GM23338 (cell line): ENCODE measurements around the gene ASB8. TPM values are rescaled to one million over a fixed set of nuclear protein-coding genes. Genes with fewer than 3 reads are reported as not detected.

Experiments used
- EZH2phosphoT487 ChIP-seq: fragments of 200-600 bp; sonication (generic); IDR thresholded peaks from one replicate; pipeline ENCODE4 v1.8.1; 2018; ENCODE audit warnings: antibody characterized with exemption; ENCODE audit not compliant: unreplicated experiment
- JUNB ChIP-seq: IDR thresholded peaks from one replicate; pipeline ENCODE4 v1.6.1; 2016; ENCODE audit warnings: antibody characterized with exemption; ENCODE audit not compliant: unreplicated experiment
- NANOG ChIP-seq: IDR thresholded peaks from 2 replicates; pipeline ENCODE4 v1.6.1; 2016; ENCODE audit warnings: antibody characterized with exemption, borderline replicate concordance
- ZNF331 ChIP-seq: fragments of 250-450 bp; sonication (Bioruptor Pico); IDR thresholded peaks from 2 replicates; pipeline ENCODE4 v1.5.0; 2020; ENCODE audit warnings: low read depth, mild to moderate bottlenecking, moderate library complexity
- ZNF462 ChIP-seq: fragments of 250-450 bp; sonication (Bioruptor Pico); IDR thresholded peaks from 2 replicates; pipeline ENCODE4 v1.5.0; 2020; ENCODE audit warnings: mild to moderate bottlenecking, moderate library complexity
- polyA plus RNA-seq: library from polyadenylated mRNA; unstranded; fragments of >200 nt; fragmentation: Nextera tagmentation; extraction: Ambion mirVana; gene quantifications from 2 replicates; pipeline ENCODE4 v1.2.1, GENCODE V29; 2016
- total RNA-seq: library from RNA; depleted of rRNA; stranded (reverse); fragments of >200 nt; shearing (Covaris generic); gene quantifications from 2 replicates; pipeline ENCODE4 v1.2.3, GENCODE V29; 2014
- TF ChIP-seq, protein P1 (sequence below), 2 experiments: fragments of 200-600 bp in 1 of 2; sonication (generic) in 1 of 2; conservative IDR thresholded peaks; 2 replicates each; pipeline versions ENCODE4 v1.5.1 to v1.6.1; 2016 to 2017; ENCODE audit warnings: antibody characterized with exemption in 2 of 2, low read depth in 2 of 2, mild to moderate bottlenecking in 2 of 2, moderate library complexity in 1 of 2
- TF ChIP-seq, protein P2 (sequence below): IDR thresholded peaks from 2 replicates; pipeline ENCODE4 v1.6.1; 2016; ENCODE audit warnings: antibody characterized with exemption

The ASB8 gene
- total and polyA plus RNA-seq, 2 experiments from 2014 or later: 5.4 to 8.4 TPM

DNA sequence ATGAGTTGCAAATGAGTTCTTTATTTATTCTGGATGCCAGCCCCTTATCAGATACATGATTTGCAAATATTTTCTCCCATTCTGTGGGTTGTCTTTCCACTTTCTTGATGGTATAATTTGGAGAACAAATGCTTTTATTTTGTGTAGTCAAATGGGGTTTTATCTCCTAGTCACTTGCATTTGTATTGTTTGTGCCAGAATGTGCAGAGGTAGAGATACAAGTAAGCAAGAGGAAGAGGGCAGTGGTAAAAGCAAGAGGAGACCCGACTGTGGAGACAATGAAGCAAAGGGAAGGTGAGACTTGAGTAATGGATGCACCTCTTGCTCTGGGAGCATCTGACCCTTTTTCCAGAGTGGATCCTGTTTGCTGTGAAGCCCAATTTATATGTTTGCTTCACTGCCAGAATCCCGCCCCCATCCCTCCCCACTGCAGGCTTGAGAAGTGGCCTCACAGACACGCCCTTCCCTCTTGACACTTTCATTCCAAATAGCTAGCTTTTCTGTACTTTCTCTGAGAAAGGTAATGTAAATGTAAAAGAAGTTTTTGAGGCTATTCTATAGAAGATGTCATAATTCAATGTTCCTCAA, 38.9 kb downstream of the ASB8 start (continued):
- no peak for TF ChIP-seq ZNF462 (CRISPR knock-in tag)
- TF ChIP-seq, protein P1, sequence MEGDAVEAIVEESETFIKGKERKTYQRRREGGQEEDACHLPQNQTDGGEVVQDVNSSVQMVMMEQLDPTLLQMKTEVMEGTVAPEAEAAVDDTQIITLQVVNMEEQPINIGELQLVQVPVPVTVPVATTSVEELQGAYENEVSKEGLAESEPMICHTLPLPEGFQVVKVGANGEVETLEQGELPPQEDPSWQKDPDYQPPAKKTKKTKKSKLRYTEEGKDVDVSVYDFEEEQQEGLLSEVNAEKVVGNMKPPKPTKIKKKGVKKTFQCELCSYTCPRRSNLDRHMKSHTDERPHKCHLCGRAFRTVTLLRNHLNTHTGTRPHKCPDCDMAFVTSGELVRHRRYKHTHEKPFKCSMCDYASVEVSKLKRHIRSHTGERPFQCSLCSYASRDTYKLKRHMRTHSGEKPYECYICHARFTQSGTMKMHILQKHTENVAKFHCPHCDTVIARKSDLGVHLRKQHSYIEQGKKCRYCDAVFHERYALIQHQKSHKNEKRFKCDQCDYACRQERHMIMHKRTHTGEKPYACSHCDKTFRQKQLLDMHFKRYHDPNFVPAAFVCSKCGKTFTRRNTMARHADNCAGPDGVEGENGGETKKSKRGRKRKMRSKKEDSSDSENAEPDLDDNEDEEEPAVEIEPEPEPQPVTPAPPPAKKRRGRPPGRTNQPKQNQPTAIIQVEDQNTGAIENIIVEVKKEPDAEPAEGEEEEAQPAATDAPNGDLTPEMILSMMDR (conservative IDR thresholded peaks at IDR 0.05; ENCODE audit: low read depth in 2 of 2): no peak
- TF ChIP-seq JUNB: no peak
- no peak for TF ChIP-seq EZH2phosphoT487
- no peak for TF ChIP-seq NANOG
- no peak for TF ChIP-seq ZNF331 (CRISPR knock-in tag)
- TF ChIP-seq, protein P2, sequence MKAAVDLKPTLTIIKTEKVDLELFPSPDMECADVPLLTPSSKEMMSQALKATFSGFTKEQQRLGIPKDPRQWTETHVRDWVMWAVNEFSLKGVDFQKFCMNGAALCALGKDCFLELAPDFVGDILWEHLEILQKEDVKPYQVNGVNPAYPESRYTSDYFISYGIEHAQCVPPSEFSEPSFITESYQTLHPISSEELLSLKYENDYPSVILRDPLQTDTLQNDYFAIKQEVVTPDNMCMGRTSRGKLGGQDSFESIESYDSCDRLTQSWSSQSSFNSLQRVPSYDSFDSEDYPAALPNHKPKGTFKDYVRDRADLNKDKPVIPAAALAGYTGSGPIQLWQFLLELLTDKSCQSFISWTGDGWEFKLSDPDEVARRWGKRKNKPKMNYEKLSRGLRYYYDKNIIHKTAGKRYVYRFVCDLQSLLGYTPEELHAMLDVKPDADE: no peak
